Measurements from ENCODE around the gene SNTB2. TPM values are rescaled to one million over a fixed set of nuclear protein-coding genes. Genes with fewer than 3 reads are reported as not detected.

Gene SNTB2
- total RNA-seq, 8 experiments from 2014 or later, result 4.7 to 34.7 (median 9.2) TPM

GRCh38 chr16:69329369-69330285, 142.7 kb downstream of the SNTB2 start:
- Histone ChIP-seq H3K4me1 (replicated peaks in 1 of 2) (peaks cover 27 to 39% of the 10 kb centered on the region in 2 donors), H3K27ac (peak overlapping the region; percentile 86 to 94), H3K4me3 (peak overlapping the region; percentile 62 to 93 (median 79))
- in situ Hi-C loops (cut with MboI; ENCODE audit: low pct_unique_long_range_greater_than_20kb in 2 of 9, low sequenced_read_pairs in 9 of 9, unreplicated experiment in 9 of 9), result no loop called here
- WGBS, 10 experiments, result 9 to 80% (median 50%) methylated on average over 2 to 25 of the region's 77 CpGs; no CpG with 5 or more reads in 5 of the 10 experiments
- peak in 4 of 8 experiments; percentile 0 to 44 (median 37) for ATAC-seq (replicated peaks in 6 of 8)

GRCh38 chr16:69330286-69331109, 143.5 kb downstream of the SNTB2 start, which contains the start of gene PDF:
PDF (minus strand) TSS chr16:69330588; CDS start chr16:69330570, 18 bp downstream.
- in situ Hi-C loops (cut with MboI; ENCODE audit: low pct_unique_long_range_greater_than_20kb in 2 of 9, low sequenced_read_pairs in 9 of 9, unreplicated experiment in 9 of 9), result no loop called here
- WGBS, 10 experiments, result 0 to 20% (median 5%) methylated on average over 2 to 6 of the region's 93 CpGs; no CpG with 5 or more reads in 6 of the 10 experiments
- peak within 1 kb of the TSS; percentile 62 to 93 (median 79) for H3K4me3 ChIP-seq
- ATAC-seq (replicated peaks in 6 of 8), result peak; percentile 86 to 96 (median 93)
- H3K4me1 ChIP-seq (replicated peaks in 1 of 2), result peaks cover 27 to 39% of the 10 kb centered on the region in 2 donors
- H3K27ac ChIP-seq, result peak within 1 kb of the TSS; percentile 86 to 94

GRCh38 chr16:69334696-69335095, 147.7 kb downstream of the SNTB2 start:
- Histone ChIP-seq H3K27ac (no peak overlapping the region), H3K4me3 (no peak overlapping the region), H3K4me1 (replicated peaks in 1 of 2) (peaks cover 11 to 13% of the 10 kb centered on the region in 2 donors)
- no peak for ATAC-seq (replicated peaks in 6 of 8)
- WGBS, 10 experiments, result 93 to 100% (median 98%) methylated on average over 1 to 6 of the region's 9 CpGs; no CpG with 5 or more reads in 6 of the 10 experiments
- in situ Hi-C loops (cut with MboI; ENCODE audit: low pct_unique_long_range_greater_than_20kb in 2 of 9, low sequenced_read_pairs in 9 of 9, unreplicated experiment in 9 of 9), result no loop called here

- ATAC-seq (replicated peaks in 6 of 8), result no peak
- Histone ChIP-seq H3K4me3 (peak overlapping the region; percentile 73 to 90 (median 77)), H3K4me1 (replicated peaks in 1 of 2) (peaks cover 6 to 16% of the 10 kb centered on the region in 2 donors), H3K27ac (peak overlapping the region; percentile 92 to 95)
- in situ Hi-C loops (cut with MboI; ENCODE audit: low pct_unique_long_range_greater_than_20kb in 2 of 9, low sequenced_read_pairs in 9 of 9, unreplicated experiment in 9 of 9), result no loop called here
- WGBS, 10 experiments, result 0 to 51% (median 38%) methylated on average over 1 to 28 of the region's 46 CpGs
These were observed 151.8 kb downstream of the SNTB2 start for GRCh38 chr16:69338557-69339288.

GRCh38 chr16:69339289-69340094, 152.5 kb downstream of the SNTB2 start, which contains the start of the genes COG8 and NIP7:
COG8 (minus strand) TSS chr16:69339564; CDS start chr16:69339552, 12 bp downstream.
NIP7 (plus strand) TSS chr16:69339772; CDS start chr16:69339830, 58 bp downstream.
- peak; percentile 95 to 100 (median 99) for ATAC-seq (replicated peaks in 6 of 8)
- peak within 1 kb of the TSS; percentile 73 to 90 (median 77) for H3K4me3 ChIP-seq
- H3K27ac ChIP-seq, result peak within 1 kb of the TSS; percentile 92 to 95
- 0 to 3% (median 1%) methylated on average over 2 to 31 of the region's 77 CpGs; no CpG with 5 or more reads in 4 of the 10 experiments for WGBS, 10 experiments
- peaks cover 6 to 16% of the 10 kb centered on the region in 2 donors for H3K4me1 ChIP-seq (replicated peaks in 1 of 2)
- in situ Hi-C loops (cut with MboI; ENCODE audit: low pct_unique_long_range_greater_than_20kb in 2 of 9, low sequenced_read_pairs in 9 of 9, unreplicated experiment in 9 of 9), result no loop called here

GRCh38 chr16:69340095-69340644, 153.2 kb downstream of the SNTB2 start:
- peak overlapping the region; percentile 53 to 68 for H3K27ac ChIP-seq
- in situ Hi-C loops (cut with MboI; ENCODE audit: low pct_unique_long_range_greater_than_20kb in 2 of 9, low sequenced_read_pairs in 9 of 9, unreplicated experiment in 9 of 9), result no loop called here
- H3K4me3 ChIP-seq, result peak overlapping the region; percentile 73 to 90 (median 77)
- H3K4me1 ChIP-seq (replicated peaks in 1 of 2), result peaks cover 6 to 16% of the 10 kb centered on the region in 2 donors
- ATAC-seq (replicated peaks in 6 of 8), result peak in 2 of 8 experiments; percentile 1 to 2
- 0 to 100% (median 16%) methylated on average over 1 to 9 of the region's 16 CpGs; no CpG with 5 or more reads in 2 of the 10 experiments for WGBS, 10 experiments

GRCh38 chr16:69344171-69344570, 157.2 kb downstream of the SNTB2 start:
- H3K27ac ChIP-seq, result no peak overlapping the region
- no peak for ATAC-seq (replicated peaks in 6 of 8)
- 79 to 100% (median 100%) methylated on average over 1 to 5 of the region's 5 CpGs; no CpG with 5 or more reads in 3 of the 10 experiments for WGBS, 10 experiments
- H3K4me3 ChIP-seq, result no peak overlapping the region
- H3K4me1 ChIP-seq (replicated peaks in 1 of 2), result peaks cover 0 to 8% of the 10 kb centered on the region in 2 donors
- in situ Hi-C loops (cut with MboI; ENCODE audit: low pct_unique_long_range_greater_than_20kb in 2 of 9, low sequenced_read_pairs in 9 of 9, unreplicated experiment in 9 of 9), result no loop called here

GRCh38 chr16:69345923-69346322, 159.0 kb downstream of the SNTB2 start:
- no peak for ATAC-seq (replicated peaks in 6 of 8)
- H3K4me3 ChIP-seq, result no peak overlapping the region
- in situ Hi-C loops (cut with MboI; ENCODE audit: low pct_unique_long_range_greater_than_20kb in 2 of 9, low sequenced_read_pairs in 9 of 9, unreplicated experiment in 9 of 9), result no loop called here
- H3K4me1 ChIP-seq (replicated peaks in 1 of 2), result peaks cover 0 to under 1% of the 10 kb centered on the region in 2 donors
- WGBS, 10 experiments, result 75 to 100% (median 90%) methylated on average over 1 to 4 of the region's 4 CpGs; no CpG with 5 or more reads in 2 of the 10 experiments
- no peak overlapping the region for H3K27ac ChIP-seq

GRCh38 chr16:69346683-69347082, 159.7 kb downstream of the SNTB2 start:
- Histone ChIP-seq H3K4me1 (replicated peaks in 1 of 2) (no peaks in the 10 kb centered on the region), H3K4me3 (no peak overlapping the region), H3K27ac (no peak overlapping the region)
- 54 to 100% (median 96%) methylated on average over 1 to 5 of the region's 6 CpGs; no CpG with 5 or more reads in 1 of the 10 experiments for WGBS, 10 experiments
- in situ Hi-C loops (cut with MboI; ENCODE audit: low pct_unique_long_range_greater_than_20kb in 2 of 9, low sequenced_read_pairs in 9 of 9, unreplicated experiment in 9 of 9), result no loop called here
- peak in 1 of 8 experiments; percentile 22 for ATAC-seq (replicated peaks in 6 of 8)

GRCh38 chr16:69348222-69348621, 161.3 kb downstream of the SNTB2 start:
- Histone ChIP-seq H3K4me1 (replicated peaks in 1 of 2) (no peaks in the 10 kb centered on the region), H3K4me3 (no peak overlapping the region), H3K27ac (no peak overlapping the region)
- no CpG with 5 or more reads among the region's 6 CpGs for WGBS, 10 experiments
- peak in 2 of 8 experiments; percentile 47 to 74 for ATAC-seq (replicated peaks in 6 of 8)
- in situ Hi-C loops (cut with MboI; ENCODE audit: low pct_unique_long_range_greater_than_20kb in 2 of 9, low sequenced_read_pairs in 9 of 9, unreplicated experiment in 9 of 9), result no loop called here

GRCh38 chr16:69349536-69349935, 162.6 kb downstream of the SNTB2 start:
- no peak for ATAC-seq (replicated peaks in 6 of 8)
- Histone ChIP-seq H3K4me1 (replicated peaks in 1 of 2) (no peaks in the 10 kb centered on the region), H3K4me3 (no peak overlapping the region), H3K27ac (no peak overlapping the region)
- in situ Hi-C loops (cut with MboI; ENCODE audit: low pct_unique_long_range_greater_than_20kb in 2 of 9, low sequenced_read_pairs in 9 of 9, unreplicated experiment in 9 of 9), result no loop called here
- 80 to 100% (median 92%) methylated on average over 1 to 8 of the region's 10 CpGs; no CpG with 5 or more reads in 5 of the 10 experiments for WGBS, 10 experiments
